ENCODE data around the gene TDRD10. TPM values are rescaled to one million over a fixed set of nuclear protein-coding genes. Genes with fewer than 3 reads are reported as not detected.

TDRD10 gene
- polyA plus RNA-seq: 1 to 10 TPM in 2 of 4 donors, under 1 TPM in 1, not detected in 1; 0.81 to 3.4 (median 1.6) TPM
- long read RNA-seq, donor 1: 0 reads
- long read RNA-seq, donor 2: 0 reads
- long read RNA-seq, donor 3: 0 reads
- long read RNA-seq, donor 4: 0 reads
- long read RNA-seq, donor 5: 0 reads
- long read RNA-seq, donor 6: 0 reads
- long read RNA-seq, donor 7: 0 reads
- long read RNA-seq, donor 8: 0 reads
- long read RNA-seq, donor 9: 0 reads
- long read RNA-seq, donor 10: 0 reads

GRCh38 chr1:154502066-154502743 is at the start of gene TDRD10, which contains the start of gene SHE:
TSS of gene TDRD10 (plus strand) at chr1:154502219. CDS start at chr1:154506904, 4,685 bp downstream.
TSS of gene SHE (minus strand) at chr1:154502412. CDS start at chr1:154502026, 386 bp downstream.
- H3K4me3 ChIP-seq (ENCODE audit: low read depth in 1 of 3, low read length in 3 of 3): peak within 1 kb of the TSS in 2 of 3 donors; percentile 22 to 49
- H3K4me1 ChIP-seq (ENCODE audit: control insufficient read depth in 3 of 3, insufficient read depth in 2 of 3, low read depth in 1 of 3, low read length in 2 of 3): no peaks in the 10 kb centered on the region
- H3K27me3 ChIP-seq (ENCODE audit: control insufficient read depth in 3 of 3, insufficient read depth in 3 of 3, low read length in 3 of 3): peaks cover 2 to 68% (median 7%) of the 10 kb centered on the region in 3 donors
- FAIRE-seq (no peak), DNase-seq (peak in 1 of 2 donors; percentile 36)
- 2 to 5% (median 4%) methylated on average over 43 to 90 of the region's 90 CpGs for WGBS, 3 donors
- H3K36me3 ChIP-seq (ENCODE audit: control insufficient read depth in 3 of 3, insufficient read depth in 2 of 3, low read depth in 1 of 3, low read length in 3 of 3): no peaks in the 10 kb centered on the region
- H3K9me3 ChIP-seq (ENCODE audit: control insufficient read depth in 2 of 2, insufficient read depth in 1 of 2, low read depth in 1 of 2, low read length in 1 of 2): peaks cover 0 to 9% of the 10 kb centered on the region in 2 donors
- H3K27ac ChIP-seq (ENCODE audit: low read depth in 1 of 3, low read length in 2 of 3): peak within 1 kb of the TSS in 1 of 3 donors; percentile 75

- Histone ChIP-seq H3K4me3 (ENCODE audit: low read depth in 1 of 3, low read length in 3 of 3) (no peak overlapping the region), H3K27me3 (ENCODE audit: control insufficient read depth in 3 of 3, insufficient read depth in 3 of 3, low read length in 3 of 3) (peaks cover 0 to 7% (median 0%) of the 10 kb centered on the region in 3 donors), H3K36me3 (ENCODE audit: control insufficient read depth in 3 of 3, insufficient read depth in 2 of 3, low read depth in 1 of 3, low read length in 3 of 3) (peaks cover 0 to 13% (median 2%) of the 10 kb centered on the region in 3 donors), H3K4me1 (ENCODE audit: control insufficient read depth in 3 of 3, insufficient read depth in 2 of 3, low read depth in 1 of 3, low read length in 2 of 3) (no peaks in the 10 kb centered on the region), H3K27ac (ENCODE audit: low read depth in 1 of 3, low read length in 2 of 3) (no peak overlapping the region), H3K9me3 (ENCODE audit: control insufficient read depth in 2 of 2, insufficient read depth in 1 of 2, low read depth in 1 of 2, low read length in 1 of 2) (no peaks in the 10 kb centered on the region)
- 86 to 91% (median 90%) methylated on average over 5 of the region's 5 CpGs for WGBS, 3 donors
- DNase-seq: no peak
- FAIRE-seq: no peak
These were observed 48.9 kb upstream of the TDRD10 start for GRCh38 chr1:154453161-154453560.

GRCh38 chr1:154453574-154454352 is 48.3 kb upstream of the TDRD10 start:
- WGBS, 3 donors: 60 to 62% (median 60%) methylated on average over 5 of the region's 5 CpGs
- no peak for FAIRE-seq
- Histone ChIP-seq H3K27ac (ENCODE audit: low read depth in 1 of 3, low read length in 2 of 3) (no peak overlapping the region), H3K4me3 (ENCODE audit: low read depth in 1 of 3, low read length in 3 of 3) (no peak overlapping the region), H3K27me3 (ENCODE audit: control insufficient read depth in 3 of 3, insufficient read depth in 3 of 3, low read length in 3 of 3) (peaks cover 0 to 5% (median 0%) of the 10 kb centered on the region in 3 donors), H3K4me1 (ENCODE audit: control insufficient read depth in 3 of 3, insufficient read depth in 2 of 3, low read depth in 1 of 3, low read length in 2 of 3) (no peaks in the 10 kb centered on the region), H3K9me3 (ENCODE audit: control insufficient read depth in 2 of 2, insufficient read depth in 1 of 2, low read depth in 1 of 2, low read length in 1 of 2) (no peaks in the 10 kb centered on the region), H3K36me3 (ENCODE audit: control insufficient read depth in 3 of 3, insufficient read depth in 2 of 3, low read depth in 1 of 3, low read length in 3 of 3) (peaks cover 0 to 13% (median 4%) of the 10 kb centered on the region in 3 donors)
- DNase-seq: peak; percentile 48 to 74

- Histone ChIP-seq H3K27me3 (ENCODE audit: control insufficient read depth in 3 of 3, insufficient read depth in 3 of 3, low read length in 3 of 3) (peaks cover 0 to 5% (median 0%) of the 10 kb centered on the region in 3 donors), H3K9me3 (ENCODE audit: control insufficient read depth in 2 of 2, insufficient read depth in 1 of 2, low read depth in 1 of 2, low read length in 1 of 2) (no peaks in the 10 kb centered on the region), H3K4me1 (ENCODE audit: control insufficient read depth in 3 of 3, insufficient read depth in 2 of 3, low read depth in 1 of 3, low read length in 2 of 3) (no peaks in the 10 kb centered on the region), H3K36me3 (ENCODE audit: control insufficient read depth in 3 of 3, insufficient read depth in 2 of 3, low read depth in 1 of 3, low read length in 3 of 3) (peaks cover 0 to 13% (median 6%) of the 10 kb centered on the region in 3 donors), H3K4me3 (ENCODE audit: low read depth in 1 of 3, low read length in 3 of 3) (no peak overlapping the region), H3K27ac (ENCODE audit: low read depth in 1 of 3, low read length in 2 of 3) (no peak overlapping the region)
- WGBS, 3 donors: 89 to 94% (median 92%) methylated on average over 5 of the region's 5 CpGs
- no peak for DNase-seq
- FAIRE-seq: no peak
These were observed 47.5 kb upstream of the TDRD10 start for GRCh38 chr1:154454386-154455120.

GRCh38 chr1:154456631-154457030 is 45.4 kb upstream of the TDRD10 start:
- no peak overlapping the region for H3K27ac ChIP-seq (ENCODE audit: low read depth in 1 of 3, low read length in 2 of 3)
- H3K36me3 ChIP-seq (ENCODE audit: control insufficient read depth in 3 of 3, insufficient read depth in 2 of 3, low read depth in 1 of 3, low read length in 3 of 3): peaks cover 0 to 11% (median 6%) of the 10 kb centered on the region in 3 donors
- no peak overlapping the region for H3K4me3 ChIP-seq (ENCODE audit: low read depth in 1 of 3, low read length in 3 of 3)
- DNase-seq: no peak
- H3K4me1 ChIP-seq (ENCODE audit: control insufficient read depth in 3 of 3, insufficient read depth in 2 of 3, low read depth in 1 of 3, low read length in 2 of 3): no peaks in the 10 kb centered on the region
- 91 to 96% (median 95%) methylated on average over 6 of the region's 6 CpGs for WGBS, 3 donors
- H3K27me3 ChIP-seq (ENCODE audit: control insufficient read depth in 3 of 3, insufficient read depth in 3 of 3, low read length in 3 of 3): peaks cover 0 to 5% (median 0%) of the 10 kb centered on the region in 3 donors
- no peaks in the 10 kb centered on the region for H3K9me3 ChIP-seq (ENCODE audit: control insufficient read depth in 2 of 2, insufficient read depth in 1 of 2, low read depth in 1 of 2, low read length in 1 of 2)
- FAIRE-seq: no peak

- no peaks in the 10 kb centered on the region for H3K27me3 ChIP-seq (ENCODE audit: control insufficient read depth in 3 of 3, insufficient read depth in 3 of 3, low read length in 3 of 3)
- no peak overlapping the region for H3K27ac ChIP-seq (ENCODE audit: low read depth in 1 of 3, low read length in 2 of 3)
- DNase-seq (no peak), FAIRE-seq (no peak)
- H3K4me1 ChIP-seq (ENCODE audit: control insufficient read depth in 3 of 3, insufficient read depth in 2 of 3, low read depth in 1 of 3, low read length in 2 of 3): no peaks in the 10 kb centered on the region
- H3K4me3 ChIP-seq (ENCODE audit: low read depth in 1 of 3, low read length in 3 of 3): no peak overlapping the region
- H3K36me3 ChIP-seq (ENCODE audit: control insufficient read depth in 3 of 3, insufficient read depth in 2 of 3, low read depth in 1 of 3, low read length in 3 of 3): peaks cover 0 to 7% (median 4%) of the 10 kb centered on the region in 3 donors
- no peaks in the 10 kb centered on the region for H3K9me3 ChIP-seq (ENCODE audit: control insufficient read depth in 2 of 2, insufficient read depth in 1 of 2, low read depth in 1 of 2, low read length in 1 of 2)
These were observed 42.9 kb upstream of the TDRD10 start for GRCh38 chr1:154459080-154459479.

GRCh38 chr1:154460695-154461260 is 41.2 kb upstream of the TDRD10 start:
- 74 to 77% (median 75%) methylated on average over 15 of the region's 15 CpGs for WGBS, 3 donors
- no peaks in the 10 kb centered on the region for H3K4me1 ChIP-seq (ENCODE audit: control insufficient read depth in 3 of 3, insufficient read depth in 2 of 3, low read depth in 1 of 3, low read length in 2 of 3)
- no peak overlapping the region for H3K27ac ChIP-seq (ENCODE audit: low read depth in 1 of 3, low read length in 2 of 3)
- H3K9me3 ChIP-seq (ENCODE audit: control insufficient read depth in 2 of 2, insufficient read depth in 1 of 2, low read depth in 1 of 2, low read length in 1 of 2): no peaks in the 10 kb centered on the region
- FAIRE-seq: no peak
- peaks cover 0 to 6% (median 4%) of the 10 kb centered on the region in 3 donors for H3K36me3 ChIP-seq (ENCODE audit: control insufficient read depth in 3 of 3, insufficient read depth in 2 of 3, low read depth in 1 of 3, low read length in 3 of 3)
- H3K27me3 ChIP-seq (ENCODE audit: control insufficient read depth in 3 of 3, insufficient read depth in 3 of 3, low read length in 3 of 3): no peaks in the 10 kb centered on the region
- no peak overlapping the region for H3K4me3 ChIP-seq (ENCODE audit: low read depth in 1 of 3, low read length in 3 of 3)
- no peak for DNase-seq
